Measurements from ENCODE around the gene ABAT. TPM values are rescaled to one million over a fixed set of nuclear protein-coding genes. Genes with fewer than 3 reads are reported as not detected.

The ABAT gene
- total and polyA plus RNA-seq, 2 donors (not counting 1 experiment from before 2014, with no cell fraction given) = 6.2 to 14.3 TPM

DNA sequence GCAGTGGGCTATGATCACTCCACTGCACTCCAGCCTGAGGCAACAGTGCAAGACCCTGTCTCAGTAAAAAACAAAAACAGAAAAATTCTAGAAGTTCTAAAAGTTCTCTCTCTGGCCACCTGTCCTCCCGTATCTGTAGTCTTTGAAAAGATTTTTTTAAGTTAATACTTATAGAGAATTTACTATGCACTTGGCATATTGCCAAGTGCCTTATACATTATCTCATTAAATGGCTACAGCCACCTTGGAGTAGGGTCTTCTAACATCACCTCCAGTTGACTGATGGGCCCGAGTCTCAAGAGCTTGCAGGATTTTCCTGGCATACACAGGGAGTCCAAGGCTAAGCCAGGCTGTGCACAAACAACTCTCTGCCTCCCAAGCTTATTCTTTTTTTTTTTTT lies 78.3 kb downstream of the ABAT start:
- no peaks in the 10 kb centered on the region for H3K27me3 ChIP-seq (replicated peaks in 1 of 4; ENCODE audit: control extremely low read depth in 1 of 4, control insufficient read depth in 3 of 4, insufficient read depth in 4 of 4, low read length in 3 of 4)
- H4K20me1 ChIP-seq (ENCODE audit: control insufficient read depth, insufficient read depth, low read length, poor library complexity, severe bottlenecking) = no peaks in the 10 kb centered on the region
- H3K79me2 ChIP-seq (ENCODE audit: control insufficient read depth, insufficient read depth, low read length) = no peaks in the 10 kb centered on the region
- H3K4me1 ChIP-seq (ENCODE audit: control insufficient read depth in 2 of 2, insufficient read depth in 2 of 2, low read length in 2 of 2) = no peaks in the 10 kb centered on the region
- intact Hi-C loops (cut with micrococcal nuclease) = no loop called here
- Mint-ChIP-seq H3K27me3 (no peaks in the 10 kb centered on the region), H3K4me3 (no peak overlapping the region), H3K27ac (no peak overlapping the region), H3K4me1 (no peaks in the 10 kb centered on the region), H3K9me3 (ENCODE audit: insufficient read depth) (no peaks in the 10 kb centered on the region)
- no peak overlapping the region for H3K4me3 ChIP-seq (ENCODE audit: control extremely low read depth in 1 of 5, extremely low read depth in 1 of 5, insufficient read depth in 1 of 5, low read depth in 2 of 5, low read length in 4 of 5)
- DNase-seq (no peak), ATAC-seq (ENCODE audit: low read depth) (no peak)
- no peak overlapping the region for H2AFZ ChIP-seq (ENCODE audit: insufficient read depth, low read depth, low read length, poor library complexity, severe bottlenecking)
- H3K27ac ChIP-seq (ENCODE audit: low read length in 2 of 2) = no peak overlapping the region
- TF ChIP-seq EZH2 (IDR thresholded peaks at IDR 0.05; ENCODE audit: borderline replicate concordance, insufficient read depth, low read depth, low read length, poor library complexity, severe bottlenecking) = no peak
- no peak for TF ChIP-seq CTCF (IDR thresholded peaks at IDR 0.05)
- no peaks in the 10 kb centered on the region for H3K9me3 ChIP-seq (ENCODE audit: control extremely low read depth in 1 of 3, control insufficient read depth in 2 of 3, insufficient read depth in 1 of 3, low read length in 2 of 3)
- ChIA-PET POLR2A (no interaction called here), CTCF (interaction anchor here (0.6 kb wide), 1 partner anchor 89 kb away, joined by 3 read pairs; no protein-coding TSS in a partner anchor)
- no peak overlapping the region for H3K4me2 ChIP-seq (replicated peaks; ENCODE audit: low read depth, low read length, poor library complexity, severe bottlenecking)
- peaks cover 12 to 15% of the 10 kb centered on the region in 2 experiments for H3K36me3 ChIP-seq (replicated peaks in 1 of 2; ENCODE audit: control extremely low read depth in 1 of 2, control insufficient read depth in 1 of 2, extremely low read depth in 1 of 2, insufficient read depth in 2 of 2, low read length in 1 of 2)
- WGBS (ENCODE audit: insufficient coverage) = no CpG with 5 or more reads among the region's 2 CpGs
- H3K9ac ChIP-seq (ENCODE audit: low read length) = no peak overlapping the region

GRCh38 chr16:8753416-8754054 lies 79.1 kb downstream of the ABAT start:
- ATAC-seq (ENCODE audit: low read depth) (no peak), DNase-seq (no peak)
- TF ChIP-seq EZH2 (IDR thresholded peaks at IDR 0.05; ENCODE audit: borderline replicate concordance, insufficient read depth, low read depth, low read length, poor library complexity, severe bottlenecking) = no peak
- no peak for TF ChIP-seq CTCF (IDR thresholded peaks at IDR 0.05)
- WGBS (ENCODE audit: insufficient coverage) = 67% methylated on average over 4 of the region's 9 CpGs
- Histone ChIP-seq H3K4me2 (replicated peaks; ENCODE audit: low read depth, low read length, poor library complexity, severe bottlenecking) (no peak overlapping the region), H3K9me3 (ENCODE audit: control extremely low read depth in 1 of 3, control insufficient read depth in 2 of 3, insufficient read depth in 1 of 3, low read length in 2 of 3) (no peaks in the 10 kb centered on the region), H3K4me1 (ENCODE audit: control insufficient read depth in 2 of 2, insufficient read depth in 2 of 2, low read length in 2 of 2) (no peaks in the 10 kb centered on the region), H4K20me1 (ENCODE audit: control insufficient read depth, insufficient read depth, low read length, poor library complexity, severe bottlenecking) (no peaks in the 10 kb centered on the region), H3K36me3 (replicated peaks in 1 of 2; ENCODE audit: control extremely low read depth in 1 of 2, control insufficient read depth in 1 of 2, extremely low read depth in 1 of 2, insufficient read depth in 2 of 2, low read length in 1 of 2) (peaks cover 12 to 19% of the 10 kb centered on the region in 2 experiments), H3K4me3 (ENCODE audit: control extremely low read depth in 1 of 5, extremely low read depth in 1 of 5, insufficient read depth in 1 of 5, low read depth in 2 of 5, low read length in 4 of 5) (no peak overlapping the region), H3K9ac (ENCODE audit: low read length) (no peak overlapping the region), H2AFZ (ENCODE audit: insufficient read depth, low read depth, low read length, poor library complexity, severe bottlenecking) (no peak overlapping the region), H3K79me2 (ENCODE audit: control insufficient read depth, insufficient read depth, low read length) (no peaks in the 10 kb centered on the region), H3K27me3 (replicated peaks in 1 of 4; ENCODE audit: control extremely low read depth in 1 of 4, control insufficient read depth in 3 of 4, insufficient read depth in 4 of 4, low read length in 3 of 4) (no peaks in the 10 kb centered on the region), H3K27ac (ENCODE audit: low read length in 2 of 2) (no peak overlapping the region)
- ChIA-PET CTCF (no interaction called here), POLR2A (no interaction called here)
- no peaks in the 10 kb centered on the region for H3K27me3 Mint-ChIP-seq
- intact Hi-C loops (cut with micrococcal nuclease) = no loop called here
- H3K9me3 Mint-ChIP-seq (ENCODE audit: insufficient read depth) = no peaks in the 10 kb centered on the region
- no peak overlapping the region for H3K27ac Mint-ChIP-seq
- H3K4me3 Mint-ChIP-seq = no peak overlapping the region
- H3K4me1 Mint-ChIP-seq = no peaks in the 10 kb centered on the region

All from B cell (primary cell).